D721Med (cell line): ENCODE data around the gene VTA1.
"Not testable (repeated sequence)": the region's sequence is repeated elsewhere in the genome, so short reads cannot be mapped to it uniquely, and the experiment has no call there.

Experiments used
- DNase-seq: peaks from one replicate; pipeline ENCODE4 v3.0.0; 2011; ENCODE audit warnings: low spot score; ENCODE audit not compliant: insufficient read length
- FAIRE-seq: peaks from 2 replicates; lab custom pipeline; 2011; peaks lifted over from hg19 to GRCh38; lab: Jason Lieb, UNC
- TF ChIP-seq, protein P1 (sequence below): IDR thresholded peaks from 2 replicates; pipeline ENCODE4 v1.5.1; 2012; ENCODE audit warnings: mild to moderate bottlenecking, control low read depth; ENCODE audit not compliant: insufficient read depth; ENCODE audit errors: missing control alignments

Gene VTA1

DNA sequence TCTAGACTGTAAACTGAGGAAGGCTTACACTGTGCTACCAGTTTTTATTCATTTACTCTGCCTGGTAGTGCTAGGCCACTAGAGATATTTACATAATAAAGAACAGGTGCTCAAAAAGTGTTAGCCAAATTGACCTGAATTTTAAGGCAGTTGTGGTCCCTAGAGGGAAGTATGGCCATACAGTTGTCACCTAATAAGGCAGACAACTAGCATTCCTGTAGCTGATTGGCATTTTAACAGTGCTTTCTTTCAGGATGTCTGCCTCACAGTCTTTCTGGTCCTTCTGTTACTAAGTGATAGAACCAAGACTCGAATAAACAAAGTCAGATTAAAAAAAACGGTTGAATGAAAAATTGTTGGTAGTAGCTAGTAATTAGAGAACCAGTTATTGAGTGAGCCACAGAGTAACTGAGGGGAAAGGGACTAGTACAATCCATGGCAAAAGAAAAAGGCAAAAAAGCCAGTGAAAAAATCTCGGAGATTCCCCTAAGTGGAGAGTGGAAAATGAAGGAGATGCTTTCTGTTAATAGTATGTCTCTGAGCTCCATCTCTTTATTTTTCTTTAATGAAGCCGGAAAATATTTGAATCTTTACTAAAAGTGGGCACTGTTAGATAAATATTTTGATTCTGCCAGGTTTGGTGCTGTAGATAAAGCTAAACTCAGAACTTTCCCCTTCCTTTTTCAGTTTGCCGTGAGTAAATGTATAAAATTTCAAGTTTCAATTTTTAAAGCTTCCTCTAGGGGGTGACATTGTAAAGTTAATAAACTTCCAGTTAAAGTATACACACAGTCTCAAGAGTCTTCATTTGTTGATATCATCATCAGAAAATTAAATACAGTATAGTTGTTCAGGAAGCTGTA lies 9.1 kb downstream of the VTA1 start:
- DNase-seq: no peak
- FAIRE-seq: no peak
- TF ChIP-seq, protein P1, sequence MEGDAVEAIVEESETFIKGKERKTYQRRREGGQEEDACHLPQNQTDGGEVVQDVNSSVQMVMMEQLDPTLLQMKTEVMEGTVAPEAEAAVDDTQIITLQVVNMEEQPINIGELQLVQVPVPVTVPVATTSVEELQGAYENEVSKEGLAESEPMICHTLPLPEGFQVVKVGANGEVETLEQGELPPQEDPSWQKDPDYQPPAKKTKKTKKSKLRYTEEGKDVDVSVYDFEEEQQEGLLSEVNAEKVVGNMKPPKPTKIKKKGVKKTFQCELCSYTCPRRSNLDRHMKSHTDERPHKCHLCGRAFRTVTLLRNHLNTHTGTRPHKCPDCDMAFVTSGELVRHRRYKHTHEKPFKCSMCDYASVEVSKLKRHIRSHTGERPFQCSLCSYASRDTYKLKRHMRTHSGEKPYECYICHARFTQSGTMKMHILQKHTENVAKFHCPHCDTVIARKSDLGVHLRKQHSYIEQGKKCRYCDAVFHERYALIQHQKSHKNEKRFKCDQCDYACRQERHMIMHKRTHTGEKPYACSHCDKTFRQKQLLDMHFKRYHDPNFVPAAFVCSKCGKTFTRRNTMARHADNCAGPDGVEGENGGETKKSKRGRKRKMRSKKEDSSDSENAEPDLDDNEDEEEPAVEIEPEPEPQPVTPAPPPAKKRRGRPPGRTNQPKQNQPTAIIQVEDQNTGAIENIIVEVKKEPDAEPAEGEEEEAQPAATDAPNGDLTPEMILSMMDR: peak; percentile 44

DNA sequence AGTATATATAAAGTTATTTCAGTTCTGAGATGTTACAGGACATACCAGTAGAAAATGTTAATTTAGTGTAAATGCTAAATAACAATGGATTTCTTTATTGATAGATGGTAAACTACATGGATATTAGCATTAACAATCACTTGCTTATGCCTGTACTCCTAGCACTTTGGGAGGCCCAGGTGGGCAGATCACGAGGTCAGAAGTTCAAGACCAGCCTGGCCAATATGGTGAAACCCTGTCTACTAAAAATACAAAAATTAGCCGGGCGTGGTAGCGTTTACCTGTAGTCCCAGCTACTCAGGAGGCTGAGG lies 9.7 kb downstream of the VTA1 start:
- FAIRE-seq, DNase-seq: not testable (repeated sequence)

DNA sequence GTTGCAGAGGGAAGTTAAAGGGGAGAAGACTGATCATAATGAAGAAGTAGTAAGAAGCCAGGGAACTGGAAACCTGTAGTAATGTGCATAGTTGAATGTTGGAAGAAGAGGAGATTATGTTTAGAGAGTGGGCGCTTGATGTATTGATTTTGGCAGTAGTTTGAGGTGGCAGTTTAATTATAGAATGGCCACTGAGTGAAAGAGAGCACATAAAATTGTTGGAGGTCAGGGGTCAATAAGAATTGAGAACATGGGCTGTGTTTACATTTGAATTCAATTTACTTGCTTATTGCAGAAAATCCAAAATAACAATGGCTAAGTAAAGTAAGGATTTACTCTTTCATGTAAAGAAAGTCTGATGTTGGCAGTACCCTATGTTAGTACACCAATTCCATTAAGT lies 15.7 kb downstream of the VTA1 start:
- DNase-seq: no peak
- TF ChIP-seq, protein P1: no peak
- no peak for FAIRE-seq

DNA sequence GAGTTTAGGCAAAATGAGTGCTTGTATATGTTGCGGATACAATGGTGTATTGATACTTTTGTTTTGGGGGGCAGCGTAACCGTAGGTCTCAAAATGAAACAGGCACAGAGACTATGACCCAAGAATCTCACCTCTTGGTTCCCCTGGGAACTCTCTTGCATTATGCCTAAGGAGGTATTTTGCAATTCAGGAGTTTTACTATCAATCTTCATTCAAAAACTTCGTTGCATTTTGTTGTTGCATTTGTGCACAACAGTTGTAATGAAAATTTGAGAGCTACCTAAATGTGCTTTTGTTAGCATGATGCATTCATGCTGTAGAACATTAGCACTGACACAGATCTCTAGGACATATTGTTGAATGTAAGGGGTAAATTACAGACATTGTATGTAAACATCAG lies 18.2 kb downstream of the VTA1 start:
- FAIRE-seq (no peak), DNase-seq (no peak)
- TF ChIP-seq, protein P1: no peak

- FAIRE-seq: no peak
These were observed 20.0 kb downstream of the VTA1 start for GRCh38 chr6:142167071-142167470.

GRCh38 chr6:142167486-142167885 lies 20.4 kb downstream of the VTA1 start:
- TF ChIP-seq, protein P1: no peak
- no peak for FAIRE-seq
- DNase-seq: no peak

More at GRCh38 chr6:142167071-142167470, 20.0 kb downstream of the VTA1 start:
- TF ChIP-seq, protein P1: no peak
- no peak for DNase-seq

GRCh38 chr6:142171351-142171750 lies 24.3 kb downstream of the VTA1 start:
- FAIRE-seq: no peak
- TF ChIP-seq, protein P1: no peak
- DNase-seq: no peak
